HepG2 (cell line): ENCODE data around the gene AEBP1. TPM values are rescaled to one million over a fixed set of nuclear protein-coding genes. Genes with fewer than 3 reads are reported as not detected.

Experiments used
- ARID4A ChIP-seq: sonication (generic); formaldehyde crosslinking; IDR thresholded peaks from 2 replicates; pipeline ENCODE4 v1.5.0; 2020; ENCODE audit warnings: mild to moderate bottlenecking, missing genetic modification reagents, borderline replicate concordance
- ATF3 ChIP-seq: sonication (generic); formaldehyde crosslinking; IDR thresholded peaks from 2 replicates; pipeline ENCODE4 v1.4.0; 2020; ENCODE audit warnings: missing genetic modification reagents
- BRCA1 ChIP-seq: sonication (generic); formaldehyde crosslinking; IDR thresholded peaks from 2 replicates; pipeline ENCODE4 v1.4.0; 2020; ENCODE audit warnings: missing genetic modification reagents
- CREB1 ChIP-seq, 2 experiments: fragments of 450-650 bp in 1 of 2; IDR thresholded peaks; 2 replicates each; pipeline ENCODE4 v1.6.1; 2016 to 2017; ENCODE audit warnings: control low read depth in 1 of 2, mild to moderate bottlenecking in 1 of 2, missing compliant biosample characterization in 1 of 2, missing genetic modification characterization in 1 of 2
- FOXA1 ChIP-seq, 2 experiments: fragments of 450-650 bp in 1 of 2; sonication (generic) in 1 of 2; formaldehyde crosslinking in 1 of 2; IDR thresholded peaks; 2 replicates each; pipeline versions ENCODE4 v1.4.0 to v1.6.1; 2016 to 2020; ENCODE audit warnings: missing genetic modification reagents in 1 of 2
- GFI1 ChIP-seq: sonication (generic); formaldehyde crosslinking; IDR thresholded peaks from 2 replicates; pipeline ENCODE4 v1.5.0; 2020; ENCODE audit warnings: missing genetic modification reagents, mild to moderate bottlenecking, borderline replicate concordance
- HMGA1 ChIP-seq: sonication (generic); formaldehyde crosslinking; conservative IDR thresholded peaks from 2 replicates; pipeline ENCODE4 v1.4.0; 2020; ENCODE audit warnings: missing genetic modification reagents
- KDM5A ChIP-seq: fragments of 200-600 bp; sonication (generic); IDR thresholded peaks from 2 replicates; pipeline ENCODE4 v1.7.0; 2018; ENCODE audit warnings: antibody characterized with exemption, mild to moderate bottlenecking, low read length, borderline replicate concordance
- KLF6 ChIP-seq: IDR thresholded peaks from 2 replicates; pipeline ENCODE4 v1.8.0; 2016; ENCODE audit warnings: missing biosample characterization, missing genetic modification reagents
- MXD4 ChIP-seq: IDR thresholded peaks from 2 replicates; pipeline ENCODE4 v1.6.1; 2016; ENCODE audit warnings: mild to moderate bottlenecking, missing biosample characterization, missing genetic modification reagents
- NFIC ChIP-seq: IDR thresholded peaks from 2 replicates; pipeline ENCODE4 v1.6.1; 2012; ENCODE audit warnings: mild to moderate bottlenecking, low read length, inconsistent platforms
- REPIN1 ChIP-seq: sonication (generic); formaldehyde crosslinking; IDR thresholded peaks from 2 replicates; pipeline ENCODE4 v1.8.0; 2022; ENCODE audit warnings: missing genetic modification reagents, low read depth, mild to moderate bottlenecking, borderline replicate concordance
- ZBTB3 ChIP-seq: sonication (generic); formaldehyde crosslinking; IDR thresholded peaks from 2 replicates; pipeline ENCODE4 v1.4.0; 2020; ENCODE audit warnings: low read depth, mild to moderate bottlenecking, moderate library complexity, missing genetic modification reagents, borderline replicate concordance
- ZBTB37 ChIP-seq: sonication (generic); formaldehyde crosslinking; IDR thresholded peaks from 2 replicates; pipeline ENCODE4 v1.4.0; 2020; ENCODE audit warnings: mild to moderate bottlenecking, missing genetic modification reagents
- ZBTB8A ChIP-seq: sonication (generic); formaldehyde crosslinking; IDR thresholded peaks from 2 replicates; pipeline ENCODE4 v1.4.0; 2020; ENCODE audit warnings: mild to moderate bottlenecking, low read depth, missing genetic modification reagents, borderline replicate concordance
- ZFYVE20 ChIP-seq: sonication (generic); formaldehyde crosslinking; IDR thresholded peaks from 2 replicates; pipeline ENCODE4 v1.8.0; 2023; ENCODE audit warnings: low read depth, mild to moderate bottlenecking, moderate library complexity, missing genetic modification reagents, borderline replicate concordance
- ZNF430 ChIP-seq: sonication (generic); formaldehyde crosslinking; IDR thresholded peaks from 2 replicates; pipeline ENCODE4 v1.9.0; 2021; ENCODE audit warnings: mild to moderate bottlenecking, missing genetic modification reagents
- ZNF891 ChIP-seq: sonication (generic); formaldehyde crosslinking; IDR thresholded peaks from 2 replicates; pipeline ENCODE4 v1.5.0; 2020; ENCODE audit warnings: mild to moderate bottlenecking, missing genetic modification reagents
- polyA plus RNA-seq, 8 experiments: library from polyadenylated mRNA; depleted of rRNA in 3 of 8; stranded (reverse) in 7 of 8; unstranded in 1 of 8; fragments of >200 nt; fragmentation: Illumina TruSeq in 4 of 8; extraction: Trizol in 4 of 8; gene quantifications; 2 replicates each; pipeline versions ENCODE4 v1.2.1 to v1.2.3, GENCODE V29; 2011 to 2016; ENCODE audit warnings: low read depth in 4 of 8, missing spikeins in 1 of 8, mixed read lengths in 1 of 8; ENCODE audit not compliant: insufficient read depth in 1 of 8
- total RNA-seq, 5 experiments: library from RNA; depleted of rRNA; stranded (reverse); fragments of >200 nt; fragmentation: Illumina TruSeq; extraction: Trizol; gene quantifications; 2 replicates each; pipeline ENCODE4 v1.2.3, GENCODE V29; 2016; ENCODE audit warnings: low read depth in 1 of 5

Gene AEBP1
- total and polyA plus RNA-seq, 2 of the 13 experiments (the other 11 are each of a cell fraction or from before 2014, with no cell fraction given), result 0.22 to 0.55 TPM

- TF ChIP-seq KDM5A (no peak), ARID4A (CRISPR knock-in tag) (peak; percentile 62; the same call in 1 of the 2 replicates), MXD4 (no peak), ZBTB37 (CRISPR knock-in tag) (no peak), ZNF430 (peak; percentile 80), FOXA1 (IDR thresholded peaks at IDR 0.05) (no peak), FOXA1 (CRISPR knock-in tag; IDR thresholded peaks at IDR 0.05) (peak; percentile 95), REPIN1 (CRISPR knock-in tag) (peak; percentile 54; the same call in 1 of the 2 replicates), ZNF891 (CRISPR knock-in tag) (0 out of 2 replicates have a peak, but pooled peaks have one; percentile 42), KLF6 (peak; percentile 42; the same call in 1 of the 2 replicates), ZBTB8A (no peak), HMGA1 (CRISPR knock-in tag) (no peak), CREB1 (IDR thresholded peaks at IDR 0.05) (no peak), CREB1 (CRISPR knock-in tag; IDR thresholded peaks at IDR 0.05) (no peak), ZBTB3 (CRISPR knock-in tag) (no peak), NFIC (no peak), BRCA1 (CRISPR knock-in tag) (no peak), ATF3 (no peak), ZFYVE20 (CRISPR knock-in tag) (no peak), GFI1 (CRISPR knock-in tag) (no peak)
Observed at GRCh38 chr7:44131173-44132029, 27.3 kb downstream of the AEBP1 start (continued).
